Measurements from ENCODE around the gene RND2. TPM values are rescaled to one million over a fixed set of nuclear protein-coding genes. Genes with fewer than 3 reads are reported as not detected.

Gene RND2
- total and polyA plus RNA-seq, 9 of the 15 experiments (the other 6 are each of a cell fraction or from before 2014, with no cell fraction given): 0.15 to 1.9 (median 0.98) TPM

DNA sequence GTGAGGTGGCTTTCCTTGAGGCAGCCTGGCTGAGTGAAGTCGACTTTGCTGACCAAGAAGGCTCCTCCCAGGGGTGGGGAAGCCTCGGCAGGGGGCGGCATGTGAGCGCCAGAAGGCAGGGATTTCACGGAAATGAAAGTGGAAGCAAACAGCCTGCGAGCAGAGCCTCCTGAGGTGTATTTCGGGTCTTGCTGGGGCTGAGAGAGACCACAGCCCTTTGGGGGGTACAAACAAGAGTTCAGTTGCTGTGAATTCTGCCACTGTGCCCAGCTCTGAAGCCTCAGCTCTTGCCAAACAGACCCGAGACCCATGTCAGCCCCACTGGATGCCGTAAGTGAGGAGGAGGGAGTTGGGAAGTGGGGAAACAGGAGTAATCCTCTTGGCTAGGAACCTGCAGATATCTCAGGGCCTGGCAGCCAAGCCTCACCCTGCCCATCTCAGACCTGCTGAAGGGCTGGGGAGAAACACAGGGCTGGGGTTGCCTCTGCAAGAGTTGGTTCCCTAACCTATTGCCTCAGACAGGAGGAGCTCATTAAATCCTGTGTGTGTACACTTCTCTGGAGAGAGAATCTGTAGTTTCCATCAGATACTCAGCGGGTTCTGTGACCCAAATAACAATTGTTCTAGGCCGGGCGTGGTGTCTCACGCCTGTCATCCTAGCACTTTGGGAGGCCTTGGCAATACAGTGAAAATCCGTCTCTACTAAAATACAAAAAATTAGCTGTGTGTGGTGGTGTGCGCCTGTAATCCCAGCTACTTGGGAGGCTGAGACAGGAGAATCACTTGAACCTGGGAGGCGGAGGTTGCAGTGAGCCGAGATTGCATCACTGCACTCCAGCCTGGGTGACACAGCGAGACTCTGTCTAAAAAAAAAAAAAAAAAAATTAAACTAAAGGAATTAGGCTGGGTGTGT, 18.1 kb upstream of the RND2 start, which contains the start of gene IFI35 (continued):
- TF ChIP-seq, protein P1, sequence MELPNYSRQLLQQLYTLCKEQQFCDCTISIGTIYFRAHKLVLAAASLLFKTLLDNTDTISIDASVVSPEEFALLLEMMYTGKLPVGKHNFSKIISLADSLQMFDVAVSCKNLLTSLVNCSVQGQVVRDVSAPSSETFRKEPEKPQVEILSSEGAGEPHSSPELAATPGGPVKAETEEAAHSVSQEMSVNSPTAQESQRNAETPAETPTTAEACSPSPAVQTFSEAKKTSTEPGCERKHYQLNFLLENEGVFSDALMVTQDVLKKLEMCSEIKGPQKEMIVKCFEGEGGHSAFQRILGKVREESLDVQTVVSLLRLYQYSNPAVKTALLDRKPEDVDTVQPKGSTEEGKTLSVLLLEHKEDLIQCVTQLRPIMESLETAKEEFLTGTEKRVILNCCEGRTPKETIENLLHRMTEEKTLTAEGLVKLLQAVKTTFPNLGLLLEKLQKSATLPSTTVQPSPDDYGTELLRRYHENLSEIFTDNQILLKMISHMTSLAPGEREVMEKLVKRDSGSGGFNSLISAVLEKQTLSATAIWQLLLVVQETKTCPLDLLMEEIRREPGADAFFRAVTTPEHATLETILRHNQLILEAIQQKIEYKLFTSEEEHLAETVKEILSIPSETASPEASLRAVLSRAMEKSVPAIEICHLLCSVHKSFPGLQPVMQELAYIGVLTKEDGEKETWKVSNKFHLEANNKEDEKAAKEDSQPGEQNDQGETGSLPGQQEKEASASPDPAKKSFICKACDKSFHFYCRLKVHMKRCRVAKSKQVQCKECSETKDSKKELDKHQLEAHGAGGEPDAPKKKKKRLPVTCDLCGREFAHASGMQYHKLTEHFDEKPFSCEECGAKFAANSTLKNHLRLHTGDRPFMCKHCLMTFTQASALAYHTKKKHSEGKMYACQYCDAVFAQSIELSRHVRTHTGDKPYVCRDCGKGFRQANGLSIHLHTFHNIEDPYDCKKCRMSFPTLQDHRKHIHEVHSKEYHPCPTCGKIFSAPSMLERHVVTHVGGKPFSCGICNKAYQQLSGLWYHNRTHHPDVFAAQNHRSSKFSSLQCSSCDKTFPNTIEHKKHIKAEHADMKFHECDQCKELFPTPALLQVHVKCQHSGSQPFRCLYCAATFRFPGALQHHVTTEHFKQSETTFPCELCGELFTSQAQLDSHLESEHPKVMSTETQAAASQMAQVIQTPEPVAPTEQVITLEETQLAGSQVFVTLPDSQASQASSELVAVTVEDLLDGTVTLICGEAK (IDR thresholded peaks at IDR 0.05): peak; percentile 64
- TF ChIP-seq, protein P1 (CRISPR knock-in tag; IDR thresholded peaks at IDR 0.05): no peak
- no peak for TF ChIP-seq GTF2B (IDR thresholded peaks at IDR 0.05; ENCODE audit: extremely low read depth, insufficient read length)
- peak; percentile 56; the same call in 1 of the 2 replicates for TF ChIP-seq STAG1 (CRISPR knock-in tag; IDR thresholded peaks at IDR 0.05; ENCODE audit: borderline replicate concordance)
- no peak for TF ChIP-seq ZNF311 (CRISPR knock-in tag; IDR thresholded peaks at IDR 0.05)
- TF ChIP-seq ZNF282 (CRISPR knock-in tag; IDR thresholded peaks at IDR 0.05): no peak
- 0 out of 2 replicates have a peak, but pooled peaks have one; percentile 35 for TF ChIP-seq TARDBP (IDR thresholded peaks at IDR 0.05)
- TF ChIP-seq CBX3 (IDR thresholded peaks at IDR 0.05; ENCODE audit: borderline replicate concordance in 1 of 2, low read length in 2 of 2): peak in 1 of 2 experiments; percentile 38; a peak in 1 of 3 replicates
- no peak for TF ChIP-seq SFPQ (IDR thresholded peaks at IDR 0.05; ENCODE audit: low read depth, low read length)
- TF ChIP-seq, protein P2, sequence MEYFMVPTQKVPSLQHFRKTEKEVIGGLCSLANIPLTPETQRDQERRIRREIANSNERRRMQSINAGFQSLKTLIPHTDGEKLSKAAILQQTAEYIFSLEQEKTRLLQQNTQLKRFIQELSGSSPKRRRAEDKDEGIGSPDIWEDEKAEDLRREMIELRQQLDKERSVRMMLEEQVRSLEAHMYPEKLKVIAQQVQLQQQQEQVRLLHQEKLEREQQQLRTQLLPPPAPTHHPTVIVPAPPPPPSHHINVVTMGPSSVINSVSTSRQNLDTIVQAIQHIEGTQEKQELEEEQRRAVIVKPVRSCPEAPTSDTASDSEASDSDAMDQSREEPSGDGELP (CRISPR knock-in tag; IDR thresholded peaks at IDR 0.05; ENCODE audit: borderline replicate concordance): peak; percentile 50; the same call in 1 of the 2 replicates
- no peak for TF ChIP-seq FIP1L1 (IDR thresholded peaks at IDR 0.05; ENCODE audit: low read depth, low read length, poor library complexity, severe bottlenecking)
- TF ChIP-seq TAF7 (tag; IDR thresholded peaks at IDR 0.05): peak; percentile 36; the same call in 1 of the 2 replicates
- TF ChIP-seq BHLHE40 (IDR thresholded peaks at IDR 0.05; ENCODE audit: low read length): peak; percentile 84
- TF ChIP-seq NFIX (CRISPR knock-in tag; IDR thresholded peaks at IDR 0.05; ENCODE audit: low read depth): no peak

All from K562 (cell line).